Neuronal stem cell (in vitro differentiated cells): ENCODE results near the gene PALS2.

ENCODE experiments used
- DNase-seq: peaks from one replicate; pipeline ENCODE4 v3.0.0-alpha.2; 2013; ENCODE audit warnings: low spot score
- H2AFZ ChIP-seq: one replicate; pipeline ENCODE4 v1.6.1; 2013; ENCODE audit warnings: mild to moderate bottlenecking, low read length, inconsistent platforms
- H2AK5ac ChIP-seq: 2 replicates; pipeline ENCODE4 v1.6.1; 2013; ENCODE audit warnings: low read depth, mild to moderate bottlenecking, inconsistent platforms, low read length, moderate library complexity, mixed read lengths
- H2BK120ac ChIP-seq: 2 replicates; pipeline ENCODE4 v1.6.1; 2013; ENCODE audit warnings: low read depth, mild to moderate bottlenecking, inconsistent platforms, low read length, moderate library complexity, mixed read lengths
- H2BK12ac ChIP-seq: one replicate; pipeline ENCODE4 v1.6.1; 2013; ENCODE audit warnings: low read length, inconsistent platforms
- H2BK15ac ChIP-seq: 2 replicates; pipeline ENCODE4 v1.6.1; 2013; ENCODE audit warnings: mild to moderate bottlenecking, low read length, inconsistent platforms, mixed read lengths
- H2BK5ac ChIP-seq: one replicate; pipeline ENCODE4 v1.6.1; 2013; ENCODE audit warnings: inconsistent platforms, mild to moderate bottlenecking, low read length, moderate library complexity
- H3K14ac ChIP-seq: one replicate; pipeline ENCODE4 v1.6.1; 2013; ENCODE audit warnings: low read length, inconsistent platforms
- H3K18ac ChIP-seq: 2 replicates; pipeline ENCODE4 v1.6.1; 2013; ENCODE audit warnings: low read length, inconsistent platforms
- H3K23ac ChIP-seq: 2 replicates; pipeline ENCODE4 v1.6.1; 2013; ENCODE audit warnings: low read depth, mild to moderate bottlenecking, mixed read lengths, low read length, inconsistent platforms; ENCODE audit not compliant: poor library complexity
- H3K27ac ChIP-seq: replicated peaks from 3 replicates; pipeline ENCODE4 v1.5.1; 2013; ENCODE audit warnings: low read length, inconsistent platforms
- H3K27me3 ChIP-seq, 3 experiments: 2 replicates each; pipeline ENCODE4 v1.6.1; 2013; ENCODE audit warnings: low read length in 3 of 3, mild to moderate bottlenecking in 2 of 3, inconsistent platforms in 1 of 3, low read depth in 1 of 3, mixed read lengths in 1 of 3, moderate library complexity in 1 of 3; ENCODE audit not compliant: control insufficient read depth in 3 of 3, insufficient read depth in 3 of 3
- H3K36me3 ChIP-seq, 2 donors: replicated peaks in 1 of 2; 2 replicates each; pipeline ENCODE4 v1.6.1; 2013; ENCODE audit warnings: low read length in 2 of 2; ENCODE audit not compliant: control insufficient read depth in 2 of 2, insufficient read depth in 2 of 2
- H3K4ac ChIP-seq: 2 replicates; pipeline ENCODE4 v1.6.1; 2013; ENCODE audit warnings: inconsistent platforms, mild to moderate bottlenecking, low read length, moderate library complexity
- H3K4me1 ChIP-seq, 2 donors: 1 replicate in 1 of 2; 2 replicates in 1 of 2; pipeline ENCODE4 v1.6.1; 2013; ENCODE audit warnings: low read length in 2 of 2, low read depth in 1 of 2; ENCODE audit not compliant: control insufficient read depth in 2 of 2, insufficient read depth in 1 of 2
- H3K4me2 ChIP-seq: one replicate; pipeline ENCODE4 v1.6.1; 2013; ENCODE audit warnings: mild to moderate bottlenecking, low read length, inconsistent platforms; ENCODE audit not compliant: insufficient read depth, poor library complexity, severe bottlenecking
- H3K4me3 ChIP-seq, 2 donors: 2 replicates each; pipeline ENCODE4 v1.5.1; 2013; ENCODE audit warnings: low read length in 2 of 2, mild to moderate bottlenecking in 2 of 2, inconsistent platforms in 1 of 2, moderate library complexity in 1 of 2
- H3K79me1 ChIP-seq: one replicate; pipeline ENCODE4 v1.6.1; 2013; ENCODE audit warnings: low read depth, mild to moderate bottlenecking, inconsistent platforms, low read length, moderate library complexity
- H3K9ac ChIP-seq: one replicate; pipeline ENCODE4 v1.6.1; 2013; ENCODE audit warnings: mild to moderate bottlenecking, low read depth, low read length, inconsistent platforms; ENCODE audit not compliant: poor library complexity
- H3K9me3 ChIP-seq, 2 donors: replicated peaks in 1 of 2; 2 replicates each; pipeline versions ENCODE3 to v1.6.1; 2013; ENCODE audit warnings: low read length in 2 of 2, mild to moderate bottlenecking in 2 of 2, inconsistent platforms in 1 of 2, low read depth in 1 of 2, mixed read lengths in 1 of 2, moderate library complexity in 1 of 2; ENCODE audit not compliant: control insufficient read depth in 2 of 2, insufficient read depth in 1 of 2
- H4K8ac ChIP-seq: one replicate; pipeline ENCODE4 v1.6.1; 2013; ENCODE audit warnings: low read depth, mild to moderate bottlenecking, inconsistent platforms, low read length, moderate library complexity
- H4K91ac ChIP-seq: one replicate; pipeline ENCODE4 v1.6.1; 2013; ENCODE audit warnings: low read length, low read depth, mild to moderate bottlenecking, inconsistent platforms; ENCODE audit not compliant: poor library complexity
- WGBS, 2 donors: extraction: QIAGEN DNeasy Blood & Tissue Kit; methylation state at CpG; one replicate each; pipeline ENCODE4 v1.1.7; 2013; ENCODE audit warnings: missing lambda C conversion rate in 2 of 2, mixed read lengths in 1 of 2; ENCODE audit not compliant: insufficient read length in 2 of 2, insufficient replicate concordance in 1 of 2; ENCODE audit errors: extremely low coverage in 2 of 2; 5-methylcytosine and 5-hydroxymethylcytosine counted together

PALS2 gene

GRCh38 chr7:24572016-24572392, 1.2 kb upstream of the PALS2 start:
- peaks cover 2% of the 10 kb centered on the region for H3K79me1 ChIP-seq
- no peak overlapping the region for H4K91ac ChIP-seq
- H3K14ac ChIP-seq, result no peak overlapping the region
- H4K8ac ChIP-seq, result no peak overlapping the region
- no peak overlapping the region for H3K9ac ChIP-seq
- no peak for DNase-seq
- H3K27ac ChIP-seq, result no peak overlapping the region
- H3K4me2 ChIP-seq, result no peak overlapping the region
- no peak overlapping the region for H3K18ac ChIP-seq
- H2BK15ac ChIP-seq, result no peak overlapping the region
- H3K9me3 ChIP-seq, result no peaks in the 10 kb centered on the region
- peaks cover 0 to 7% of the 10 kb centered on the region in 2 donors for H3K4me1 ChIP-seq
- H2BK120ac ChIP-seq, result no peak overlapping the region
- H2AFZ ChIP-seq, result peak overlapping the region; percentile 97
- H3K4ac ChIP-seq, result no peak overlapping the region
- H2AK5ac ChIP-seq, result no peak overlapping the region
- H3K23ac ChIP-seq, result no peak overlapping the region
- no peak overlapping the region for H3K4me3 ChIP-seq
- WGBS, 2 donors, result no CpG with 5 or more reads among the region's 4 CpGs
- no peak overlapping the region for H2BK12ac ChIP-seq
- H2BK5ac ChIP-seq, result no peak overlapping the region
- peaks cover 0 to 48% (median 0%) of the 10 kb centered on the region in 3 experiments for H3K27me3 ChIP-seq
- no peaks in the 10 kb centered on the region for H3K36me3 ChIP-seq

GRCh38 chr7:24572393-24572996, 757 bp upstream of the PALS2 start:
- Histone ChIP-seq H3K23ac (no peak overlapping the region), H3K4me2 (peak overlapping the region; percentile 59), H3K9me3 (no peaks in the 10 kb centered on the region), H3K27ac (no peak overlapping the region), H2AFZ (peak overlapping the region; percentile 97), H3K4me1 (peaks cover 0 to 7% of the 10 kb centered on the region in 2 donors), H4K91ac (no peak overlapping the region), H3K9ac (peak overlapping the region; percentile 74), H3K27me3 (peaks cover 0 to 48% (median 0%) of the 10 kb centered on the region in 3 experiments), H2BK120ac (no peak overlapping the region), H2BK15ac (no peak overlapping the region), H2BK12ac (no peak overlapping the region), H3K79me1 (peaks cover 2% of the 10 kb centered on the region), H2BK5ac (peak overlapping the region; percentile 93), H3K4ac (no peak overlapping the region), H3K14ac (no peak overlapping the region), H3K36me3 (no peaks in the 10 kb centered on the region), H3K4me3 (peak overlapping the region; percentile 81 to 96), H4K8ac (no peak overlapping the region), H2AK5ac (no peak overlapping the region), H3K18ac (peak overlapping the region; percentile 94)
- no peak for DNase-seq
- WGBS, 2 donors, result no CpG with 5 or more reads among the region's 16 CpGs

GRCh38 chr7:24573554-24574338, 494 bp downstream of the PALS2 start:
- Histone ChIP-seq H3K4ac (no peak overlapping the region), H3K36me3 (no peaks in the 10 kb centered on the region), H3K18ac (peak overlapping the region; percentile 96), H3K14ac (peak overlapping the region; percentile 47), H3K4me1 (peaks cover 0 to 7% of the 10 kb centered on the region in 2 donors), H2AK5ac (no peak overlapping the region), H3K27me3 (peaks cover 0 to 41% (median 0%) of the 10 kb centered on the region in 3 experiments), H3K27ac (peak overlapping the region; percentile 88), H2AFZ (peak overlapping the region; percentile 97), H3K79me1 (peaks cover 2% of the 10 kb centered on the region), H4K8ac (no peak overlapping the region), H3K9ac (peak overlapping the region; percentile 91), H3K4me2 (peak overlapping the region; percentile 61), H3K4me3 (peak overlapping the region; percentile 81 to 99), H3K23ac (peak overlapping the region; percentile 8), H2BK12ac (no peak overlapping the region), H2BK120ac (no peak overlapping the region), H2BK5ac (peak overlapping the region; percentile 93), H4K91ac (no peak overlapping the region), H2BK15ac (peak overlapping the region; percentile 83), H3K9me3 (no peaks in the 10 kb centered on the region)
- peak; percentile 56 for DNase-seq
- no CpG with 5 or more reads among the region's 101 CpGs for WGBS, 2 donors

GRCh38 chr7:24574386-24574785, 1.1 kb downstream of the PALS2 start:
- peak overlapping the region; percentile 93 for H2BK5ac ChIP-seq
- H3K18ac ChIP-seq, result peak overlapping the region; percentile 84
- H3K4me3 ChIP-seq, result peak overlapping the region; percentile 81 to 99
- H2BK120ac ChIP-seq, result no peak overlapping the region
- H3K9ac ChIP-seq, result no peak overlapping the region
- H4K8ac ChIP-seq, result no peak overlapping the region
- H2AFZ ChIP-seq, result peak overlapping the region; percentile 97
- DNase-seq, result no peak
- H3K23ac ChIP-seq, result no peak overlapping the region
- H4K91ac ChIP-seq, result no peak overlapping the region
- no peak overlapping the region for H2BK15ac ChIP-seq
- H3K27me3 ChIP-seq, result peaks cover 0 to 35% (median 0%) of the 10 kb centered on the region in 3 experiments
- peak overlapping the region; percentile 88 for H3K27ac ChIP-seq
- H3K79me1 ChIP-seq, result peaks cover 2% of the 10 kb centered on the region
- H3K4ac ChIP-seq, result no peak overlapping the region
- H3K14ac ChIP-seq, result no peak overlapping the region
- H2AK5ac ChIP-seq, result no peak overlapping the region
- peak overlapping the region; percentile 61 for H3K4me2 ChIP-seq
- H3K9me3 ChIP-seq, result no peaks in the 10 kb centered on the region
- no peak overlapping the region for H2BK12ac ChIP-seq
- WGBS, 2 donors, result no CpG with 5 or more reads among the region's 11 CpGs
- H3K4me1 ChIP-seq, result peaks cover 0 to 7% of the 10 kb centered on the region in 2 donors
- no peaks in the 10 kb centered on the region for H3K36me3 ChIP-seq
